ENCODE results near the gene TMEM174.
"Not testable (repeated sequence)": the region's sequence is repeated elsewhere in the genome, so short reads cannot be mapped to it uniquely, and the experiment has no call there.

TMEM174 gene

GRCh38 chr5:73197637-73198257 is 24.8 kb downstream of the TMEM174 start:
- DNase-seq = no peak

- peak; percentile 24 for DNase-seq
Observed at GRCh38 chr5:73198833-73199592, 26.0 kb downstream of the TMEM174 start.

- no peak for DNase-seq
Observed at GRCh38 chr5:73199671-73200070, 26.7 kb downstream of the TMEM174 start.

- peak; percentile 14 for DNase-seq
Observed at GRCh38 chr5:73201547-73202513, 28.8 kb downstream of the TMEM174 start.

GRCh38 chr5:73204332-73204731 is 31.3 kb downstream of the TMEM174 start:
- DNase-seq = peak; percentile 99

- DNase-seq = no peak
Observed at GRCh38 chr5:73204733-73205132, 31.7 kb downstream of the TMEM174 start.

- peak; percentile 90 for DNase-seq
Observed at GRCh38 chr5:73205305-73205704, 32.3 kb downstream of the TMEM174 start.

- peak; percentile 24 for DNase-seq
Observed at GRCh38 chr5:73207239-73207638, 34.2 kb downstream of the TMEM174 start.

- DNase-seq = not testable (repeated sequence)
Observed at GRCh38 chr5:73209075-73209474, 36.1 kb downstream of the TMEM174 start.

- not testable (repeated sequence) for DNase-seq
Observed at GRCh38 chr5:73212693-73213092, 39.7 kb downstream of the TMEM174 start.

- peak; percentile 79 for DNase-seq
Observed at GRCh38 chr5:73213566-73213998, 40.6 kb downstream of the TMEM174 start.

- DNase-seq = no peak
Observed at GRCh38 chr5:73214306-73214705, 41.3 kb downstream of the TMEM174 start.

- peak; percentile 94 for DNase-seq
Observed at GRCh38 chr5:73214996-73215395, 42.0 kb downstream of the TMEM174 start.

GRCh38 chr5:73215531-73215890 is 42.5 kb downstream of the TMEM174 start:
- peak; percentile 80 for DNase-seq

- peak; percentile 93 for DNase-seq
Observed at GRCh38 chr5:73215891-73216610, 43.1 kb downstream of the TMEM174 start.

- DNase-seq = peak; percentile 60
Observed at GRCh38 chr5:73218552-73219171, 45.7 kb downstream of the TMEM174 start.

- DNase-seq = not testable (repeated sequence)
Observed at GRCh38 chr5:73219336-73219735, 46.3 kb downstream of the TMEM174 start.

GRCh38 chr5:73221161-73221560 is 48.2 kb downstream of the TMEM174 start:
- no peak for DNase-seq

GRCh38 chr5:73221726-73222125 is 48.7 kb downstream of the TMEM174 start:
- no peak for DNase-seq

- DNase-seq = peak; percentile 64
Observed at GRCh38 chr5:73222173-73222572, 49.2 kb downstream of the TMEM174 start.

Measured in NCI-H69 (cell line).